Measurements from ENCODE around the gene MAP6. TPM values are rescaled to one million over a fixed set of nuclear protein-coding genes. Genes with fewer than 3 reads are reported as not detected.
A peak's percentile ranks its signal among the peaks of the same experiment; 100 is the strongest.
"Not testable (repeated sequence)": the region's sequence is repeated elsewhere in the genome, so short reads cannot be mapped to it uniquely, and the experiment has no call there.

MAP6 gene
- total RNA-seq, 6 experiments from 2014 or later = 0.26 to 0.86 (median 0.58) TPM

GRCh38 chr11:75700940-75701339 lies 32.1 kb upstream of the MAP6 start:
- no peak overlapping the region for H3K27ac ChIP-seq
- ATAC-seq (no peak), DNase-seq (no peak)
- H3K9me3 ChIP-seq = no peaks in the 10 kb centered on the region
- H3K27me3 ChIP-seq = no peaks in the 10 kb centered on the region
- no peaks in the 10 kb centered on the region for H3K36me3 ChIP-seq
- no peak overlapping the region for H3K4me3 ChIP-seq
- peaks cover 0 to 2% (median under 1%) of the 10 kb centered on the region in 4 donors for H3K4me1 ChIP-seq
- WGBS (ENCODE audit: insufficient coverage, low coverage, low lambda C conversion rate, missing lambda C conversion rate) = 63% methylated on average over 2 of the region's 2 CpGs
- no peak for TF ChIP-seq POLR2A (IDR thresholded peaks at IDR 0.05)
- TF ChIP-seq CTCF (IDR thresholded peaks at IDR 0.05) = no peak
- intact Hi-C loops (cut with DNase I) = loop anchor here in 1 of 2 donors (10.0 kb wide), 1 partner anchor 64 kb away; the partner anchor contains the start of gene DGAT2

- Histone ChIP-seq H3K27ac (no peak overlapping the region), H3K4me3 (no peak overlapping the region), H3K9me3 (no peaks in the 10 kb centered on the region), H3K36me3 (no peaks in the 10 kb centered on the region), H3K27me3 (no peaks in the 10 kb centered on the region), H3K4me1 (no peaks in the 10 kb centered on the region)
- TF ChIP-seq CTCF (IDR thresholded peaks at IDR 0.05) = no peak
- no peak for TF ChIP-seq POLR2A (IDR thresholded peaks at IDR 0.05)
- no peak for DNase-seq
- no peak for ATAC-seq
- intact Hi-C loops (cut with DNase I) = no loop called here
- WGBS (ENCODE audit: insufficient coverage, low coverage, low lambda C conversion rate, missing lambda C conversion rate) = 91% methylated on average over 4 of the region's 4 CpGs
These were observed 29.2 kb upstream of the MAP6 start for GRCh38 chr11:75697906-75698581.

- intact Hi-C loops (cut with DNase I) = no loop called here
- ATAC-seq = no peak
- WGBS (ENCODE audit: insufficient coverage, low coverage, low lambda C conversion rate, missing lambda C conversion rate) = 64% methylated on average over 4 of the region's 4 CpGs
These were observed 23.0 kb upstream of the MAP6 start for GRCh38 chr11:75691804-75692203.

DNA sequence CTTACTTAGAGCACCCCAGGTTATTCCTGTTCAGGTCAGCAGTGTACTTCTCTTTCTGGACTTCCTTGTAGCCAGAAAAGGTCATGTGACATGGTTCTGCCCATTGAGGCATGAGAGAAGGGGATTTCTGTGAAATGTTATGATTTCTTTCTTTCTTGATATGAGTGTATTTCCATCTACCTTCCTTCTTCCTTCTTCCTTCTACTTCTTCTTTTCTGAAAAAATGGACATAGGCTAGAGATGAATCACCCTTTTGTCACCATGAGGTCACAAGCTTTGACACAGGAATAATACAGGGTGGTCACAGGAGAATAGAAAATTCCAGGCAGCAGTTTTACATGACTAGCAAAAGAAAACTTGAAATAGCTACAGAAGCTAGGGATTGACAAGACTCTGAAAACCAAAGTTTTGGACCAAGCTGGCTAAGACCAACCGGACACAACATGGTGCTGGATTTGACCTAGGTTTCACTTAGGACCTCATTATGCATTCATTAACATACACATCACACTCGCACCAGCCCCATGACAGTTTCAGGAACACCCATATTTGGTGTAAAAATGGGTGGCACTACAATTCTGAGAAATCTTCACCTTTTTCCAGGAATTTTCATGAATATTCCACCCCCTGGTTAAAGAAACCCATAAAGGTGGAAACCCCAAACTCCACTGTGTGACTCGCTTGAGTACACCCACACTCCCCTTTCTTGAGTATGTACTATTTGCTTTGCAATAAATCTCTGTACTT lies 21.2 kb upstream of the MAP6 start:
- H3K27ac ChIP-seq = no peak overlapping the region
- ATAC-seq (peak in 2 of 4 donors; percentile 27 to 34), DNase-seq (no peak)
- no peaks in the 10 kb centered on the region for H3K27me3 ChIP-seq
- intact Hi-C loops (cut with DNase I) = no loop called here
- WGBS (ENCODE audit: insufficient coverage, low coverage, low lambda C conversion rate, missing lambda C conversion rate) = 81% methylated on average over 2 of the region's 3 CpGs
- H3K4me3 ChIP-seq = no peak overlapping the region
- H3K36me3 ChIP-seq = no peaks in the 10 kb centered on the region
- H3K9me3 ChIP-seq = no peaks in the 10 kb centered on the region
- TF ChIP-seq CTCF (IDR thresholded peaks at IDR 0.05) (no peak), POLR2A (IDR thresholded peaks at IDR 0.05) (no peak)
- H3K4me1 ChIP-seq = no peaks in the 10 kb centered on the region

More at GRCh38 chr11:75691804-75692203, 23.0 kb upstream of the MAP6 start:
- no peak for DNase-seq
- H3K27me3 ChIP-seq = no peaks in the 10 kb centered on the region
- no peaks in the 10 kb centered on the region for H3K36me3 ChIP-seq
- no peak for TF ChIP-seq CTCF (IDR thresholded peaks at IDR 0.05)
- TF ChIP-seq POLR2A (IDR thresholded peaks at IDR 0.05) = no peak
- no peaks in the 10 kb centered on the region for H3K9me3 ChIP-seq
- no peak overlapping the region for H3K4me3 ChIP-seq
- H3K27ac ChIP-seq = no peak overlapping the region
- H3K4me1 ChIP-seq = no peaks in the 10 kb centered on the region

DNA sequence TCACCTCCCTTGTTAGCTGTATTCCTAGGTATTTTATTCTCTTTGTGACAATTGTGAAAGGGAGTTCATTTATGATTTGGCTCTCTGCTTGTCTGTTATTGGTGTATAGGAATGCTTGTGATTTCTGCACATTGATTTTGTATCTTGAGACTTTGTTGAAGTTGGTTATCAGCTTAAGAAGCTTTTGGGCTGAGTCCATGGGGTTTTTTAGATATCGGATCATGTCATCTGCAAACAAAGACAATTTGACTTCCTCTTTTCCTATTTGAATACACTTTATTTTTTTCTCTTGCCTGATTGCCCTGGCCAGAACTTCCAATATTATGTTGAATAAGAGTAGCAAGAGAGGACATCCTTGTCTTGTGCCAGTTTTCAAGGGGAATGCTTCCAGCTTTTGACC lies 15.0 kb upstream of the MAP6 start:
- H3K36me3 ChIP-seq; H3K27ac ChIP-seq; H3K4me3 ChIP-seq; H3K9me3 ChIP-seq; ATAC-seq; DNase-seq; H3K27me3 ChIP-seq; intact Hi-C loops (cut with DNase I); H3K4me1 ChIP-seq: not testable (repeated sequence)
- 69% methylated on average over 1 of the region's 1 CpG for WGBS (ENCODE audit: insufficient coverage, low coverage, low lambda C conversion rate, missing lambda C conversion rate)

All from right lobe of liver (tissue), 6 donors.